ENCODE data around the gene TSPAN3. TPM values are rescaled to one million over a fixed set of nuclear protein-coding genes. Genes with fewer than 3 reads are reported as not detected.
A peak's percentile ranks its signal among the peaks of the same experiment; 100 is the strongest.

The TSPAN3 gene
- total and polyA plus RNA-seq, 12 donors: 52.2 to 159 (median 98.7) TPM

- TF ChIP-seq, protein P1, sequence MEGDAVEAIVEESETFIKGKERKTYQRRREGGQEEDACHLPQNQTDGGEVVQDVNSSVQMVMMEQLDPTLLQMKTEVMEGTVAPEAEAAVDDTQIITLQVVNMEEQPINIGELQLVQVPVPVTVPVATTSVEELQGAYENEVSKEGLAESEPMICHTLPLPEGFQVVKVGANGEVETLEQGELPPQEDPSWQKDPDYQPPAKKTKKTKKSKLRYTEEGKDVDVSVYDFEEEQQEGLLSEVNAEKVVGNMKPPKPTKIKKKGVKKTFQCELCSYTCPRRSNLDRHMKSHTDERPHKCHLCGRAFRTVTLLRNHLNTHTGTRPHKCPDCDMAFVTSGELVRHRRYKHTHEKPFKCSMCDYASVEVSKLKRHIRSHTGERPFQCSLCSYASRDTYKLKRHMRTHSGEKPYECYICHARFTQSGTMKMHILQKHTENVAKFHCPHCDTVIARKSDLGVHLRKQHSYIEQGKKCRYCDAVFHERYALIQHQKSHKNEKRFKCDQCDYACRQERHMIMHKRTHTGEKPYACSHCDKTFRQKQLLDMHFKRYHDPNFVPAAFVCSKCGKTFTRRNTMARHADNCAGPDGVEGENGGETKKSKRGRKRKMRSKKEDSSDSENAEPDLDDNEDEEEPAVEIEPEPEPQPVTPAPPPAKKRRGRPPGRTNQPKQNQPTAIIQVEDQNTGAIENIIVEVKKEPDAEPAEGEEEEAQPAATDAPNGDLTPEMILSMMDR (IDR thresholded peaks at IDR 0.05): no peak
- no peak for DNase-seq
- peaks cover 0 to 6% (median 0%) of the 10 kb centered on the region in 9 donors for H3K4me1 ChIP-seq
- 75 to 76% methylated on average over 4 of the region's 4 CpGs for WGBS, 2 donors
- ATAC-seq: no peak
- H3K27ac ChIP-seq: no peak overlapping the region
- no peaks in the 10 kb centered on the region for H3K36me3 ChIP-seq
- intact Hi-C loops (cut with DNase I): no loop called here
- no peak overlapping the region for H3K4me3 ChIP-seq
- no peaks in the 10 kb centered on the region for H3K9me3 ChIP-seq
- H3K27me3 ChIP-seq: no peaks in the 10 kb centered on the region
These were observed 5.5 kb upstream of the TSPAN3 start for GRCh38 chr15:77076323-77076915.

DNA sequence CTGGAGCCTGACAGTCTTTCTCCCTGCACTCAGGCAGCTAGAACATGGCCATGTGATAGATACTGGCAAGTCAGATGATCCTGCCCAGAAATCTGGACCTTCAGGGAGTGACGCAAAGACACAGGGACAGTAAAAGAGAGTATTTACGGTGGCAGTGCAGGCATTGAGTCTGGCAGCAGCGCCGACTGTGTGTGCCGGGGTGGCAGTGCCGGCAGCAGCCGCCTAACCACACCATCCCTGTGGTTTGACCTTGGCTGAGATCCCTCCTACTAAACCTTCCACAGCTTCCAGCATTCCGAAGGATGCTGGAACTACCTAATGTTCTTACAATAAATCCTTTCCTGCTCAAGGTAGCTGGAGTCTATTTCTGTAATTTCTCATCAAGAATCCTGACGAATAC lies 4.6 kb upstream of the TSPAN3 start:
- ATAC-seq: peak in 2 of 8 donors; percentile 18 to 20
- TF ChIP-seq, protein P1 (IDR thresholded peaks at IDR 0.05): peak in 2 of 9 donors; percentile 11 to 22

GRCh38 chr15:77074350-77074749 lies 3.4 kb upstream of the TSPAN3 start:
- ATAC-seq: no peak
- no peak overlapping the region for H3K4me3 ChIP-seq
- H3K36me3 ChIP-seq: no peaks in the 10 kb centered on the region
- no peaks in the 10 kb centered on the region for H3K27me3 ChIP-seq
- no peak for DNase-seq
- 73 to 87% methylated on average over 2 of the region's 2 CpGs for WGBS, 2 donors
- intact Hi-C loops (cut with DNase I): no loop called here
- peaks cover 2 to 18% (median 9%) of the 10 kb centered on the region in 9 donors for H3K4me1 ChIP-seq
- H3K27ac ChIP-seq: no peak overlapping the region
- H3K9me3 ChIP-seq: no peaks in the 10 kb centered on the region
- TF ChIP-seq, protein P1 (IDR thresholded peaks at IDR 0.05): no peak

More for the DNA sequence above, 4.6 kb upstream of the TSPAN3 start:
- no peaks in the 10 kb centered on the region for H3K27me3 ChIP-seq
- no peaks in the 10 kb centered on the region for H3K36me3 ChIP-seq
- H3K4me3 ChIP-seq: no peak overlapping the region
- 76 to 78% methylated on average over 9 of the region's 9 CpGs for WGBS, 2 donors
- H3K9me3 ChIP-seq: no peaks in the 10 kb centered on the region
- no peak for DNase-seq
- intact Hi-C loops (cut with DNase I): no loop called here
- peaks cover 0 to 10% (median 2%) of the 10 kb centered on the region in 9 donors for H3K4me1 ChIP-seq
- no peak overlapping the region for H3K27ac ChIP-seq

DNA sequence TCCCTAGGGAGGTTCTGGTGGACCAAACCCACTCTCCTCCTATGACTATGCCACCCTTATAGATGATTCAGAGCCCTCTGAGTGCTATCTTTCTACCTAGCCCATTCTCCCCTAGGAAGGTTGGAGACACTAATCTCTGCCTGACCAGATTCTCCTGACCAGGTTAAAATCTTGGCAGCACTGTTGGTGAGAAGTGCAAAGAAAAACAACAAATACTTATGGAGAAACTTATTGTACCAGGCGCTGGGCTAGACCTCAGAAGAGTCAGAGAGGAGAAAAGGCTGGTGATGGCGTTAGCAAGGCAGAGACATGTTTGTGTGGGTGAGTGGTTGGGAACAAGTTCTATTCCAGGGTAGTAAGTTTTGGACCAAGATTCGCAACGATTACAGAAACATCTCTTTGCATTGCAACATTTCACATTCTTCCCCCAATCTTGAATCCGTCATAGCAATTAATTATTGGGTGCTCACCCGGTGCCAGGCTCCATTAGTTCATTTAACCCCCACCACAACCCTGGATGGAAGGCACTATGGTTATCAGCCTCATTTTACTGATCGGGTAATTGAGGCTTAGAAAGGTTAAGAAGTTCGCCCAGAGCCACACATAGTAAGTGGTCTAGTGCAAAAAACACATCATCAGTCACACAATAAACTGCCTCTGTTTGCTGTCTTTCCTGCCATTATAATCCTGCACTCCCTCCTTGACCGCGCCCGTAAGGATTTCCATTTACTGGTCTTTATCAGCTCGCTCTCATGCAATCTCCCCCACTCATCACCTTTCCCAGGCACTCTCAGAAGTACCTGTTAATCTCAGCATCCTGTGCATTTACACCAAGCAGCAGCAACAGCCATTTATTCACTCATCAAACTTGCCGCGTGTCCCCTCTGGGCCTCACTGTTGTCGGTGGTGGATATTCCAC lies 655 bp upstream of the TSPAN3 start:
- no peak for ATAC-seq
- H3K27me3 ChIP-seq: no peaks in the 10 kb centered on the region
- H3K9me3 ChIP-seq: no peaks in the 10 kb centered on the region
- TF ChIP-seq, protein P1 (IDR thresholded peaks at IDR 0.05): no peak
- H3K4me3 ChIP-seq: peak overlapping the region in 8 of 10 donors; percentile 69 to 89 (median 84)
- 75 to 78% methylated on average over 15 of the region's 15 CpGs for WGBS, 2 donors
- H3K36me3 ChIP-seq: peaks cover 0 to 3% (median 0%) of the 10 kb centered on the region in 9 donors
- DNase-seq: no peak
- peak overlapping the region in 9 of 10 donors; percentile 83 to 95 (median 90) for H3K27ac ChIP-seq
- intact Hi-C loops (cut with DNase I): no loop called here
- peaks cover 2 to 41% (median 35%) of the 10 kb centered on the region in 9 donors for H3K4me1 ChIP-seq

Data from heart right ventricle (tissue), 16 donors.